Stimulated activated naive CD4-positive, alpha-beta T cell (primary cell): ENCODE data around the gene BDKRB1.

Source experiments
- DNase-seq, 6 experiments: peaks; one replicate each; lab custom pipeline; 2025; lab: John Stamatoyannopoulos, UW

Gene BDKRB1

GRCh38 chr14:96255501-96256366 lies at the start of gene BDKRB1:
Gene BDKRB1, plus strand, starts transcription at chr14:96256210. Its CDS starts 7,473 bp downstream, at chr14:96263683.
- no peak for DNase-seq

- no peak for DNase-seq
Observed at GRCh38 chr14:96206461-96206860, 49.5 kb upstream of the BDKRB1 start.

GRCh38 chr14:96207686-96208085 lies 48.3 kb upstream of the BDKRB1 start:
- DNase-seq, result no peak

GRCh38 chr14:96208739-96209138 lies 47.3 kb upstream of the BDKRB1 start:
- DNase-seq, result no peak

- DNase-seq, result no peak
Observed at GRCh38 chr14:96212140-96212539, 43.9 kb upstream of the BDKRB1 start.

GRCh38 chr14:96212896-96213295 lies 43.1 kb upstream of the BDKRB1 start:
- no peak for DNase-seq

GRCh38 chr14:96213871-96214465 lies 42.0 kb upstream of the BDKRB1 start:
- DNase-seq, result no peak

GRCh38 chr14:96214793-96215192 lies 41.2 kb upstream of the BDKRB1 start:
- DNase-seq, result no peak

- no peak for DNase-seq
Observed at GRCh38 chr14:96215452-96216244, 40.4 kb upstream of the BDKRB1 start.

- DNase-seq, result no peak
Observed at GRCh38 chr14:96216627-96217026, 39.4 kb upstream of the BDKRB1 start.

GRCh38 chr14:96217376-96217913 lies 38.6 kb upstream of the BDKRB1 start:
- DNase-seq, result no peak

GRCh38 chr14:96221109-96221650 lies 34.8 kb upstream of the BDKRB1 start:
- no peak for DNase-seq

- DNase-seq, result no peak
Observed at GRCh38 chr14:96221841-96222240, 34.2 kb upstream of the BDKRB1 start.

- no peak for DNase-seq
Observed at GRCh38 chr14:96224480-96225096, 31.4 kb upstream of the BDKRB1 start.

GRCh38 chr14:96225213-96225612 lies 30.8 kb upstream of the BDKRB1 start:
- DNase-seq, result no peak

GRCh38 chr14:96225745-96226151 lies 30.3 kb upstream of the BDKRB1 start:
- no peak for DNase-seq

GRCh38 chr14:96227428-96227827 lies 28.6 kb upstream of the BDKRB1 start:
- DNase-seq, result no peak

- no peak for DNase-seq
Observed at GRCh38 chr14:96229315-96229714, 26.7 kb upstream of the BDKRB1 start.

- DNase-seq, result no peak
Observed at GRCh38 chr14:96231056-96231455, 25.0 kb upstream of the BDKRB1 start.

GRCh38 chr14:96231526-96232130 lies 24.4 kb upstream of the BDKRB1 start:
- no peak for DNase-seq

- DNase-seq, result no peak
Observed at GRCh38 chr14:96232506-96232905, 23.5 kb upstream of the BDKRB1 start.
